HEK293 (cell line): ENCODE measurements around the gene ENDOG.

Experiments used
- BCL11B ChIP-seq: fragments of 450-650 bp; formaldehyde crosslinking; IDR thresholded peaks from 2 replicates; pipeline ENCODE4 v1.5.1; 2016; ENCODE audit warnings: low read depth, missing biosample characterization, missing genetic modification characterization
- CTCF ChIP-seq: fragments of 450-650 bp; formaldehyde crosslinking; IDR thresholded peaks from 2 replicates; pipeline ENCODE4 v1.5.1; 2016; ENCODE audit warnings: missing biosample characterization, missing genetic modification characterization
- KLF16 ChIP-seq: fragments of 450-650 bp; formaldehyde crosslinking; IDR thresholded peaks from 2 replicates; pipeline ENCODE4 v1.5.1; 2017; ENCODE audit warnings: missing biosample characterization, missing genetic modification characterization
- KLF17 ChIP-seq: fragments of 450-650 bp; formaldehyde crosslinking; IDR thresholded peaks from 2 replicates; pipeline ENCODE4 v1.5.1; 2016; ENCODE audit warnings: missing biosample characterization, missing genetic modification characterization
- REST ChIP-seq: fragments of 450-650 bp; formaldehyde crosslinking; IDR thresholded peaks from 2 replicates; pipeline ENCODE4 v1.5.1; 2016; ENCODE audit warnings: missing biosample characterization, missing genetic modification characterization
- SETDB1 ChIP-seq: IDR thresholded peaks from one replicate; pipeline ENCODE4 v1.6.1; 2017; ENCODE audit warnings: mild to moderate bottlenecking, low read length, moderate library complexity, mixed read lengths; ENCODE audit not compliant: insufficient read length
- YY1 ChIP-seq: fragments of 450-650 bp; formaldehyde crosslinking; IDR thresholded peaks from 2 replicates; pipeline ENCODE4 v1.5.1; 2018; ENCODE audit warnings: missing biosample characterization, missing genetic modification characterization
- ZBTB48 ChIP-seq: fragments of 450-650 bp; formaldehyde crosslinking; IDR thresholded peaks from 2 replicates; pipeline ENCODE4 v1.5.1; 2016; ENCODE audit warnings: missing biosample characterization, missing genetic modification characterization
- ZNF248 ChIP-seq: fragments of 450-650 bp; formaldehyde crosslinking; IDR thresholded peaks from 2 replicates; pipeline ENCODE4 v1.5.1; 2017; ENCODE audit warnings: missing biosample characterization, missing genetic modification characterization
- ZNF280D ChIP-seq: fragments of 450-650 bp; formaldehyde crosslinking; IDR thresholded peaks from 2 replicates; pipeline ENCODE4 v1.5.1; 2016; ENCODE audit warnings: missing biosample characterization, missing genetic modification characterization
- ZNF473 ChIP-seq: fragments of 450-650 bp; formaldehyde crosslinking; IDR thresholded peaks from 2 replicates; pipeline ENCODE4 v1.5.1; 2017; ENCODE audit warnings: missing biosample characterization, missing genetic modification characterization
- ZNF513 ChIP-seq: fragments of 450-650 bp; IDR thresholded peaks from 2 replicates; pipeline ENCODE4 v1.5.1; 2018; ENCODE audit warnings: missing biosample characterization, missing genetic modification characterization
- ZNF518A ChIP-seq: fragments of 450-650 bp; formaldehyde crosslinking; conservative IDR thresholded peaks from 2 replicates; pipeline ENCODE4 v1.5.1; 2016; ENCODE audit warnings: low read depth, missing biosample characterization, missing genetic modification characterization
- ZNF610 ChIP-seq: fragments of 450-650 bp; formaldehyde crosslinking; IDR thresholded peaks from 2 replicates; pipeline ENCODE4 v1.5.1; 2016; ENCODE audit warnings: missing biosample characterization, missing genetic modification characterization, borderline replicate concordance
- ZNF621 ChIP-seq: fragments of 450-650 bp; formaldehyde crosslinking; IDR thresholded peaks from 2 replicates; pipeline ENCODE4 v1.5.1; 2017; ENCODE audit warnings: missing biosample characterization, missing genetic modification characterization
- ZNF639 ChIP-seq: fragments of 450-650 bp; formaldehyde crosslinking; IDR thresholded peaks from 2 replicates; pipeline ENCODE4 v1.5.1; 2016; ENCODE audit warnings: missing biosample characterization, missing genetic modification characterization
- ZNF645 ChIP-seq: fragments of 450-650 bp; formaldehyde crosslinking; IDR thresholded peaks from 2 replicates; pipeline ENCODE4; 2016; ENCODE audit warnings: missing biosample characterization, missing genetic modification characterization
- ZSCAN16 ChIP-seq: fragments of 450-650 bp; formaldehyde crosslinking; IDR thresholded peaks from 2 replicates; pipeline ENCODE4 v1.5.1; 2016; ENCODE audit warnings: missing biosample characterization, missing genetic modification characterization

The ENDOG gene

GRCh38 chr9:128786681-128787601 lies 31.4 kb upstream of the ENDOG start, which contains the start of gene TBC1D13 (continued):
- peak; percentile 80; the same call in 1 of the 2 replicates for TF ChIP-seq ZNF639
- 0 out of 2 replicates have a peak, but pooled peaks have one; percentile 15 for TF ChIP-seq CTCF
- peak; percentile 76 for TF ChIP-seq YY1
- peak; percentile 35; the same call in 1 of the 2 replicates for TF ChIP-seq ZNF518A
- TF ChIP-seq ZSCAN16 (tag by site-specific recombination): no peak; the same call in none of the 2 replicates
- no peak for TF ChIP-seq ZNF280D (tag by site-specific recombination)
- TF ChIP-seq ZNF645 (tag by site-specific recombination): no peak
- no peak for TF ChIP-seq SETDB1
- TF ChIP-seq ZNF473 (tag by site-specific recombination): no peak
- no peak for TF ChIP-seq ZNF621 (tag by site-specific recombination)
- TF ChIP-seq ZNF610 (tag by site-specific recombination): 0 out of 2 replicates have a peak, but pooled peaks have one; percentile 51
- TF ChIP-seq ZNF248 (tag by site-specific recombination): no peak
- peak; percentile 98 for TF ChIP-seq KLF16
- TF ChIP-seq BCL11B: 0 out of 2 replicates have a peak, but pooled peaks have one; percentile 2
- TF ChIP-seq ZBTB48 (tag by site-specific recombination): peak; percentile 80
- TF ChIP-seq KLF17: peak; percentile 92
- peak; percentile 55; the same call in 1 of the 2 replicates for TF ChIP-seq ZNF513 (tag by site-specific recombination)
- 0 out of 2 replicates have a peak, but pooled peaks have one; percentile 29 for TF ChIP-seq REST (tag by site-specific recombination)
